Activated CD4-positive, alpha-beta T cell treated with anti-CD3 and anti-CD28 coated beads for 36 hours (primary cell): ENCODE data around the gene FDXR. TPM values are rescaled to one million over a fixed set of nuclear protein-coding genes. Genes with fewer than 3 reads are reported as not detected.
A peak's percentile ranks its signal among the peaks of the same experiment; 100 is the strongest.

Experiments used
- ATAC-seq: fragments of 200-7000 bp; cut with Tn5 transposase; one replicate; pipeline ENCODE4 v1.10.0; 2021; ENCODE audit warnings: mild to moderate bottlenecking, moderate library complexity
- CTCF ChIA-PET: fragments of 350-600 bp; sonication (Branson Sonifier 250); formaldehyde crosslinking; loops from one replicate; lab custom pipeline; 2021; ENCODE audit warnings: antibody characterized with exemption; lab: Charles Lee
- POLR2A ChIA-PET: fragments of 350-600 bp; sonication (Branson Sonifier 250); formaldehyde crosslinking; loops from one replicate; lab custom pipeline; 2021; ENCODE audit warnings: antibody characterized with exemption, inconsistent platforms; lab: Charles Lee
- DNase-seq: peaks from one replicate; pipeline ENCODE4 v3.0.0-alpha.2; 2020
- H3K27ac Mint-ChIP-seq: one replicate; pipeline ENCODE4 v1.8.0; 2021; ENCODE audit warnings: mixed read lengths
- H3K27me3 Mint-ChIP-seq: one replicate; pipeline ENCODE4 v1.8.0; 2021; ENCODE audit warnings: mixed read lengths
- H3K36me3 Mint-ChIP-seq: one replicate; pipeline ENCODE4 v1.8.0; 2021; ENCODE audit warnings: low read depth, mixed read lengths
- H3K4me1 Mint-ChIP-seq: one replicate; pipeline ENCODE4 v1.8.0; 2021; ENCODE audit warnings: mixed read lengths
- H3K4me3 Mint-ChIP-seq: one replicate; pipeline ENCODE4 v1.8.0; 2021; ENCODE audit warnings: mild to moderate bottlenecking, moderate library complexity, mixed read lengths
- H3K9me3 Mint-ChIP-seq: one replicate; pipeline ENCODE4 v1.8.0; 2021; ENCODE audit warnings: low read depth, mixed read lengths
- intact Hi-C, 2 experiments: fragments of 100-400 bp; cut with DNase I in 1 of 2; cut with micrococcal nuclease in 1 of 2; formaldehyde crosslinking; loops; one replicate each; pipeline versions ENCODE4 v1.14.2 to v1.15.1; 2022 to 2024; cut with DNase I, micrococcal nuclease
- total RNA-seq, 2 experiments: library from RNA; stranded (reverse); gene quantifications; one replicate each; pipeline ENCODE4 v1.2.3, GENCODE V29; 2021

The FDXR gene
- total RNA-seq, 2 experiments from 2014 or later = 19.1 to 21.3 TPM

GRCh38 chr17:74843352-74843627 is 29.5 kb downstream of the FDXR start:
- Mint-ChIP-seq H3K27me3 (peaks cover 11% of the 10 kb centered on the region), H3K4me1 (peaks cover 6% of the 10 kb centered on the region), H3K36me3 (no peaks in the 10 kb centered on the region), H3K4me3 (no peak overlapping the region), H3K27ac (no peak overlapping the region), H3K9me3 (no peaks in the 10 kb centered on the region)
- intact Hi-C loops = loop anchor here in 1 of 2 experiments (2.0 kb wide), 1 partner anchor 20 kb away; no protein-coding TSS in a partner anchor
- ATAC-seq (no peak), DNase-seq (no peak)
- ChIA-PET POLR2A (interaction anchor here (0.7 kb wide), 1 partner anchor 118 kb away, joined by 8 read pairs; no protein-coding TSS in a partner anchor), CTCF (interaction anchor here (0.6 to 2.1 kb wide), 13 partner anchors 8 to 118 kb away, joined by 3 to 10 read pairs (median 4); partner anchors contain the start of gene FDXR)

DNA sequence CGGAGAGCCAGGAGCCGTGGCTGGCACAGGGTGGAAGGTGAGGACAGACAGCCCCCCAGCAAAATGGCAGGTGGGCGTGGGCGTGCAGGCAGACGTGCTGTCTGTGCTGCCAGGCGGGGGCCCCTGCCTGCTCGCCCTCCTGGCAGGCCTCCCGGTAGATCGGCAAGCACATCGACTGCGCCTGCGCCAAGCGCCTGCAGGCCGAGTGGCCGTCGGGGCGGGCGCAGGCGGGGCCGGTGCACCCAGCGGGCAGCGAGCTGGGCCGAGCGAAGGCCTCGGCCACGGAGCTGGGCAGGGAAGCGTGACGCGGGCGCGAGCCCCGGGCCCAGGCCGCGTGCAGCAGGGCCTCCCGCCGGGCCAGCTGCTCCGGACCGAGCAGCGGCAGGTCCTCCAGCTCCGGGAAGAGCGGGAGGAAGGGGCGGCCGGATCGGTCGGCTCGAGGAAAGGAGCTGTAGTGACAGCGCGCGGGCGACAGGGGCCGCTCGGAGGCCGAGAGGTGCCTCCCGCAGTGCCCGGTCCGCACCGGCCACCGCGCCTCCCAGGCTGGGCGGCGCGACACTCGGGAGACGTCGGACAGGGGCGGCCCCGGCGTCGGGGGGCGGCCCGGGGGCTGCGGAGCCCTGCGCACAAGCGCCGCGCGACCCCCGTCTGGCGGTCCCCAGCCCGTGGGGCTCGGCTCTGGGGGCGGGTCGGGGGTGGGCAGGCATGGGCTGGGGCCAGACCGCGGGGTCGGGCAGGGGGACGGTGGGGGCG is 30.0 kb downstream of the FDXR start:
- DNase-seq = peak; percentile 53
- intact Hi-C loops = loop anchor here in 1 of 2 experiments (2.0 kb wide), 1 partner anchor 20 kb away; no protein-coding TSS in a partner anchor
- Mint-ChIP-seq H3K9me3 (no peaks in the 10 kb centered on the region), H3K27ac (no peak overlapping the region), H3K4me1 (peaks cover 6% of the 10 kb centered on the region), H3K36me3 (no peaks in the 10 kb centered on the region), H3K4me3 (no peak overlapping the region), H3K27me3 (peaks cover 11% of the 10 kb centered on the region)
- peak; percentile 69 for ATAC-seq
- ChIA-PET POLR2A (interaction anchor here (0.7 kb wide), 1 partner anchor 117 kb away, joined by 8 read pairs; no protein-coding TSS in a partner anchor), CTCF (interaction anchor here (0.6 to 2.1 kb wide), 13 partner anchors 9 to 951 kb away, joined by 3 to 10 read pairs (median 4); partner anchors contain the start of genes FDXR and NAT9)

DNA sequence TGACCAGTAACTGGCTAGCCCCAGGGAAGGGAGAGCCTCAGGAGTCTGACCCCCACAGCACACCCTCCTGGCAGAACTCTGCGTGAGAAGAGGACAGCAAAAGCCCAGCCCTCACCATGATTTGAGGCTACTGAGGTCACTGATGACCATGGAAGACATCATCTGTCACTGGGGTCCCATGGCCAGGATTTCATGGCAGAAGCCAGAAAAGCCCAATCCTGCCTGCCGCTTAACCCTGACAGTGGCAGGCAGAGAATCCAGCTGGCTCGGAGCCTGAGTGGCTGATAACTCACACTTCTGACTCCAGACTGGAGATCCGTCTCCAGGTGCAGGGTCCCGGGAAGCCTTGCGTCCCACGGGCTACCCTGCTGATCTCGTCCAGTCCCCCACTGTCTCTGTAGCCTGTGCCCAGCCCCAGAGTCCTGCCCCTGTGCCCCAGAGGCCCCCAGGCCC is 30.6 kb downstream of the FDXR start:
- POLR2A ChIA-PET = no interaction called here
- CTCF ChIA-PET = interaction anchor here (0.6 to 2.1 kb wide), 9 partner anchors 9 to 951 kb away, joined by 3 to 10 read pairs (median 4); partner anchors contain the start of genes FDXR and NAT9
- no peaks in the 10 kb centered on the region for H3K9me3 Mint-ChIP-seq
- peaks cover 6% of the 10 kb centered on the region for H3K4me1 Mint-ChIP-seq
- no peak overlapping the region for H3K4me3 Mint-ChIP-seq
- intact Hi-C loops = loop anchor here in 1 of 2 experiments (2.0 kb wide), 1 partner anchor 21 kb away; no protein-coding TSS in a partner anchor
- no peak overlapping the region for H3K27ac Mint-ChIP-seq
- peaks cover 11% of the 10 kb centered on the region for H3K27me3 Mint-ChIP-seq
- H3K36me3 Mint-ChIP-seq = no peaks in the 10 kb centered on the region
- ATAC-seq (no peak), DNase-seq (no peak)

DNA sequence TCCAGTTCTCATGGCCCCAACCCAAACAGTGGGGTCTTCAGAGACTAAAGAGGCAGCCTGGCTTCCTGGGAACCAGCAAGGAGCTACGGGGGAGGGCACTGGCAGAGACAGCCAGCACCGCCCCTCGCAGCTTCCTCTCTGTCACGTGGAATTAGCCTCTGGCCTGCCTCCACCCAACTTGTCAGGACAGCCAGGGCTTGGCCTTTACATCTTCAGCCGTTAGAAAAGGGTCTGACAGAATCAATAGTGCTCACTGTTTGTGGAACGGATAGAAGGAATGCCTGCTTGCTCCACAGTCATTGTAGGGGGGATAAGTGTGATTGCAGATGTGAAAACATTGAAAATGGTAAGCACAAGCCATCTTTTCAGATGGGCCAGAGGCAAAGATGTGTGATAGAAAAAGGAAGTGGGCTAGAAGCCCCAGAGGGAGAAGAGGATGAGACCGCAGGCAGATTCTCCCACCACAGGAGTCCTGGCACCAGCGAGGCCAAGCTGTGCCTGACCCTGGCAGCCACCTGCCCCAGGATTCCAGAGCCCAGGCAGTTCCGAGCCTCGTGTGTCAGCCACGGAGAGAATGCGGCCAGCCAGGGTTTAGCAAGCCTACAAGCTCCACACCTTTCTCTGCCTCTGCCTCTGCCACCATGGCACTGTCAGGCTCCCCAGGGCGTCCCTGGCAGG is 31.7 kb downstream of the FDXR start:
- no peaks in the 10 kb centered on the region for H3K9me3 Mint-ChIP-seq
- peaks cover 11% of the 10 kb centered on the region for H3K27me3 Mint-ChIP-seq
- peaks cover 6% of the 10 kb centered on the region for H3K36me3 Mint-ChIP-seq
- ATAC-seq = no peak
- peaks cover 6% of the 10 kb centered on the region for H3K4me1 Mint-ChIP-seq
- H3K4me3 Mint-ChIP-seq = no peak overlapping the region
- POLR2A ChIA-PET = no interaction called here
- CTCF ChIA-PET = interaction anchor here (0.7 kb wide), 1 partner anchor 96 kb away, joined by 3 read pairs; no protein-coding TSS in a partner anchor
- DNase-seq = no peak
- no peak overlapping the region for H3K27ac Mint-ChIP-seq
- intact Hi-C loops = no loop called here

GRCh38 chr17:74839990-74840852 is 32.6 kb downstream of the FDXR start:
- POLR2A ChIA-PET = interaction anchor here (0.8 kb wide), 1 partner anchor 12 kb away, joined by 3 read pairs; no protein-coding TSS in a partner anchor
- CTCF ChIA-PET = interaction anchor here (0.6 to 2.0 kb wide), 3 partner anchors 25 to 84 kb away, joined by 3 to 6 read pairs (median 5); partner anchors contain the start of gene OTOP2
- Mint-ChIP-seq H3K27me3 (peaks cover 11% of the 10 kb centered on the region), H3K27ac (no peak overlapping the region), H3K9me3 (no peaks in the 10 kb centered on the region), H3K4me1 (peaks cover 6% of the 10 kb centered on the region), H3K36me3 (peaks cover 11% of the 10 kb centered on the region), H3K4me3 (no peak overlapping the region)
- ATAC-seq (no peak), DNase-seq (no peak)
- intact Hi-C loops = no loop called here

DNA sequence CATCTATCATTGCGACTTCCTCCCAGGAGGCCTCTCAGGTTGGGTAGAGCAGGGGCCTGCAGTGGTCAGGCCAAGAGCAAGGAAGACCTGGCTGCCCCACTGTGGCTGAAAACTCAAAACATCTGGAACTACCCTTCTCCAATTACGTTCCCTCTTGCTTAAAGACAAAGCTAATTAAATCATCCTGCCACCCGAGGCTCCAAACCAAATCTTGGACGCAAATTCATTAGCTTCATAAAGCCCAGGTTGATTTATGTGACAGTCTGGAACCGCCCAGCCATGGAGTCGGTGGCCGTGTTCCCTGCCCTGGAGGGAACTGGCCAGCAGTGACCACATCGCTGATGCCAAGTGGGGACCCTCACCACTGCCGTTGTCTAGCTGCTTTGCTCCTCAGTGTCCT is 34.5 kb downstream of the FDXR start:
- DNase-seq = no peak
- no peak for ATAC-seq
- intact Hi-C loops = no loop called here
- no peak overlapping the region for H3K27ac Mint-ChIP-seq
- peaks cover 6% of the 10 kb centered on the region for H3K4me1 Mint-ChIP-seq
- no peak overlapping the region for H3K4me3 Mint-ChIP-seq
- CTCF ChIA-PET = interaction anchor here (2.0 kb wide), 1 partner anchor 27 kb away, joined by 6 read pairs; no protein-coding TSS in a partner anchor
- POLR2A ChIA-PET = no interaction called here
- peaks cover 8% of the 10 kb centered on the region for H3K27me3 Mint-ChIP-seq
- no peaks in the 10 kb centered on the region for H3K9me3 Mint-ChIP-seq
- peaks cover 11% of the 10 kb centered on the region for H3K36me3 Mint-ChIP-seq

DNA sequence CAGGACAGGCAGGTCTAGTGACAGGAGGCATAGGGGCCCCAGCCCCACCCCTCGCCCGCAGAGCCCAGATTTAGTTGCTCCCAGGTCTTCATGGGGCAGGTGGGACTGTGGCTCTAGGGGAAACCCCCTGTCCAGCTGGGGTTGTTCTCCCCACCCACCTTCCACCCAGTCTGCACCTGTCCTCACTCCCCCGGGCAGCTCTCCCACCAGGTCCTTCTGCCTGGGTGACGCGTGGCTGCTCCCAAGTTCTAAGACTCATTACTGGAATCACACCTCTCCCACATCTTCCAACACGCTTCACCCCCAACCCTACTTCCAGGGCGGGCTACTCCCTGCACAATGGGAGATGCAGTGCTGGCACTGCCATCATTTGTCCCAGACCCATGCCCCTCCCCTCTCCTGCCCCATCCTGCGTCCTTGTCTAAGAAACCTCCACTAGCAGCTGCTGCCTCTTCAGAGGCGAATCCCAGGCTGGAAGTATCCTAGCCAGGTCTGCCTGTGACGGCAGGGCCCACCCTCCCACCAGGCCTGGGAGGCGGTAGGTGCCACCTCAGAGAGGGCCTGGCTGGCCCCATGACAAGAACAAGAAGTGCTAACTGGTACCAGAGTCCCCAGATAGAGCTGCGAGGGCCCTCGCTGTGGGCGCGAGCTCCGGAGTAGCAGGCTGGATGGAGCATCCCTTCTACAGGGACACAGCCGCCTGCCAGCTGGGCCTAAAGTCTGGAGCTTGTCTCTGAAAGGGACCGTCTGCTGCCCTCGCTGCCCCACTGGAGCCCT is 35.9 kb downstream of the FDXR start:
- ChIA-PET POLR2A (no interaction called here), CTCF (no interaction called here)
- no peak overlapping the region for H3K4me3 Mint-ChIP-seq
- intact Hi-C loops = no loop called here
- no peak for ATAC-seq
- no peak for DNase-seq
- H3K4me1 Mint-ChIP-seq = peaks cover 6% of the 10 kb centered on the region
- no peaks in the 10 kb centered on the region for H3K9me3 Mint-ChIP-seq
- peaks cover 13% of the 10 kb centered on the region for H3K36me3 Mint-ChIP-seq
- peaks cover 7% of the 10 kb centered on the region for H3K27me3 Mint-ChIP-seq
- H3K27ac Mint-ChIP-seq = no peak overlapping the region

DNA sequence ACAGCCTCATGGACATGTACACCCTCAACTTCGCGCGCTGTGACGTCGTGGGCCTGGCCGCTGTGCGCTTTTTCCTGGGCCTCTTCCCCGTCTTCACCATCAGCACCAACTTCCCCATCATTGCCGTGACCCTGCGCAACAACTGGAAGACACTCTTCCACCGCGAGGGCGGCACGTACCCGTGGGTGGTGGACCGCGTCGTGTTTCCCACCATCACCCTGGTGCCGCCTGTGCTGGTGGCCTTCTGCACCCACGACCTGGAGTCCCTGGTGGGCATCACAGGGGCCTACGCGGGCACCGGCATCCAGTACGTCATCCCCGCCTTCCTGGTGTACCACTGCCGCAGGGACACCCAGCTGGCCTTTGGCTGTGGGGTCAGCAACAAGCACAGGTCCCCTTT is 36.6 kb downstream of the FDXR start:
- ATAC-seq = no peak
- intact Hi-C loops = no loop called here
- peaks cover 2% of the 10 kb centered on the region for H3K27me3 Mint-ChIP-seq
- peaks cover 6% of the 10 kb centered on the region for H3K4me1 Mint-ChIP-seq
- ChIA-PET CTCF (no interaction called here), POLR2A (no interaction called here)
- DNase-seq = no peak
- H3K4me3 Mint-ChIP-seq = no peak overlapping the region
- H3K27ac Mint-ChIP-seq = no peak overlapping the region
- H3K36me3 Mint-ChIP-seq = peaks cover 13% of the 10 kb centered on the region
- no peaks in the 10 kb centered on the region for H3K9me3 Mint-ChIP-seq

- no peak overlapping the region for H3K4me3 Mint-ChIP-seq
- no peaks in the 10 kb centered on the region for H3K27me3 Mint-ChIP-seq
- intact Hi-C loops = no loop called here
- no peaks in the 10 kb centered on the region for H3K9me3 Mint-ChIP-seq
- peaks cover 13% of the 10 kb centered on the region for H3K36me3 Mint-ChIP-seq
- CTCF ChIA-PET = interaction anchor here (0.7 to 1.9 kb wide), 3 partner anchors 9 to 61 kb away, joined by 3 to 6 read pairs (median 5); no protein-coding TSS in a partner anchor
- POLR2A ChIA-PET = no interaction called here
- no peak overlapping the region for H3K27ac Mint-ChIP-seq
- H3K4me1 Mint-ChIP-seq = no peaks in the 10 kb centered on the region
- DNase-seq (no peak), ATAC-seq (no peak)
These were observed 39.1 kb downstream of the FDXR start for GRCh38 chr17:74833501-74834377.
